ENCODE data around the gene PBX3. TPM values are rescaled to one million over a fixed set of nuclear protein-coding genes. Genes with fewer than 3 reads are reported as not detected.
A peak's percentile ranks its signal among the peaks of the same experiment; 100 is the strongest.
"Not testable (repeated sequence)": the region's sequence is repeated elsewhere in the genome, so short reads cannot be mapped to it uniquely, and the experiment has no call there.

Gene PBX3
- total RNA-seq, 1 experiment from 2014 or later, result 39.0 TPM

DNA sequence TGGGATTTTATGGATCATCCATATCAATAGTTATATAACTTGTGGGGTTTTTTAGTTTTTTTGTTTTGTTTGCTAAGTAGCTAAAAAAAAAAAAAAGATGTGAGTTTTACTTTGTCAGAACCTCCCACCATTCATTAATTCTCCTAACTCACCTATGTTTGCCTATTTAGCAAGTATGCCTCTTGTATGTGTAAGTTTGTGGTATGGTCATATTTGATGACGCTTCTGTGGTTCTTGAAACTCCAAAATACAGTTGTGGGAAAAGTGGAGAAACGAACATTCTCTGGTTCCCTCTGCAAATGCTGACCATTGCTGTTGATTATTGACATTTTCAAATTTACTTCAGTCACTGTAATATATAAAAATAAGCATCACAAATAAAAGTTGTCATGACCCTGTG is 75.7 kb downstream of the PBX3 start:
- intact Hi-C loops (cut with micrococcal nuclease; ENCODE audit: unreplicated experiment), result no loop called here
- TF ChIP-seq, protein P1, sequence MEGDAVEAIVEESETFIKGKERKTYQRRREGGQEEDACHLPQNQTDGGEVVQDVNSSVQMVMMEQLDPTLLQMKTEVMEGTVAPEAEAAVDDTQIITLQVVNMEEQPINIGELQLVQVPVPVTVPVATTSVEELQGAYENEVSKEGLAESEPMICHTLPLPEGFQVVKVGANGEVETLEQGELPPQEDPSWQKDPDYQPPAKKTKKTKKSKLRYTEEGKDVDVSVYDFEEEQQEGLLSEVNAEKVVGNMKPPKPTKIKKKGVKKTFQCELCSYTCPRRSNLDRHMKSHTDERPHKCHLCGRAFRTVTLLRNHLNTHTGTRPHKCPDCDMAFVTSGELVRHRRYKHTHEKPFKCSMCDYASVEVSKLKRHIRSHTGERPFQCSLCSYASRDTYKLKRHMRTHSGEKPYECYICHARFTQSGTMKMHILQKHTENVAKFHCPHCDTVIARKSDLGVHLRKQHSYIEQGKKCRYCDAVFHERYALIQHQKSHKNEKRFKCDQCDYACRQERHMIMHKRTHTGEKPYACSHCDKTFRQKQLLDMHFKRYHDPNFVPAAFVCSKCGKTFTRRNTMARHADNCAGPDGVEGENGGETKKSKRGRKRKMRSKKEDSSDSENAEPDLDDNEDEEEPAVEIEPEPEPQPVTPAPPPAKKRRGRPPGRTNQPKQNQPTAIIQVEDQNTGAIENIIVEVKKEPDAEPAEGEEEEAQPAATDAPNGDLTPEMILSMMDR (IDR thresholded peaks at IDR 0.05), result no peak
- TF ChIP-seq SIN3A (IDR thresholded peaks at IDR 0.05; ENCODE audit: borderline replicate concordance, insufficient read depth, low read depth, low read length), result no peak
- TF ChIP-seq, protein P2, sequence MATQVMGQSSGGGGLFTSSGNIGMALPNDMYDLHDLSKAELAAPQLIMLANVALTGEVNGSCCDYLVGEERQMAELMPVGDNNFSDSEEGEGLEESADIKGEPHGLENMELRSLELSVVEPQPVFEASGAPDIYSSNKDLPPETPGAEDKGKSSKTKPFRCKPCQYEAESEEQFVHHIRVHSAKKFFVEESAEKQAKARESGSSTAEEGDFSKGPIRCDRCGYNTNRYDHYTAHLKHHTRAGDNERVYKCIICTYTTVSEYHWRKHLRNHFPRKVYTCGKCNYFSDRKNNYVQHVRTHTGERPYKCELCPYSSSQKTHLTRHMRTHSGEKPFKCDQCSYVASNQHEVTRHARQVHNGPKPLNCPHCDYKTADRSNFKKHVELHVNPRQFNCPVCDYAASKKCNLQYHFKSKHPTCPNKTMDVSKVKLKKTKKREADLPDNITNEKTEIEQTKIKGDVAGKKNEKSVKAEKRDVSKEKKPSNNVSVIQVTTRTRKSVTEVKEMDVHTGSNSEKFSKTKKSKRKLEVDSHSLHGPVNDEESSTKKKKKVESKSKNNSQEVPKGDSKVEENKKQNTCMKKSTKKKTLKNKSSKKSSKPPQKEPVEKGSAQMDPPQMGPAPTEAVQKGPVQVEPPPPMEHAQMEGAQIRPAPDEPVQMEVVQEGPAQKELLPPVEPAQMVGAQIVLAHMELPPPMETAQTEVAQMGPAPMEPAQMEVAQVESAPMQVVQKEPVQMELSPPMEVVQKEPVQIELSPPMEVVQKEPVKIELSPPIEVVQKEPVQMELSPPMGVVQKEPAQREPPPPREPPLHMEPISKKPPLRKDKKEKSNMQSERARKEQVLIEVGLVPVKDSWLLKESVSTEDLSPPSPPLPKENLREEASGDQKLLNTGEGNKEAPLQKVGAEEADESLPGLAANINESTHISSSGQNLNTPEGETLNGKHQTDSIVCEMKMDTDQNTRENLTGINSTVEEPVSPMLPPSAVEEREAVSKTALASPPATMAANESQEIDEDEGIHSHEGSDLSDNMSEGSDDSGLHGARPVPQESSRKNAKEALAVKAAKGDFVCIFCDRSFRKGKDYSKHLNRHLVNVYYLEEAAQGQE (IDR thresholded peaks at IDR 0.05; ENCODE audit: insufficient read depth in 1 of 2, low read depth in 2 of 2, low read length in 1 of 2), result no peak
- no peak for TF ChIP-seq TCF7L2 (IDR thresholded peaks at IDR 0.05; ENCODE audit: low read depth, low read length)
- no peak for TF ChIP-seq POLR2AphosphoS5 (IDR thresholded peaks at IDR 0.05; ENCODE audit: low read depth, low read length)
- Histone ChIP-seq H3K36me3 (ENCODE audit: control insufficient read depth, insufficient read depth, low read length) (no peaks in the 10 kb centered on the region; the same call in 1 of the 2 replicates), H3K9me3 (ENCODE audit: control insufficient read depth, insufficient read depth, low read depth, low read length) (no peaks in the 10 kb centered on the region), H3K27ac (ENCODE audit: low read length) (peak overlapping the region; percentile 29; the same call in 1 of the 2 replicates), H3K27me3 (ENCODE audit: control insufficient read depth, insufficient read depth, low read length) (no peaks in the 10 kb centered on the region), H3K4me1 (ENCODE audit: control insufficient read depth, insufficient read depth, low read length) (peaks cover 11% of the 10 kb centered on the region; the same call in 1 of the 2 replicates), H3K4me3 (ENCODE audit: low read depth in 2 of 2, low read length in 2 of 2) (no peak overlapping the region)
- no peak for DNase-seq (ENCODE audit: low read depth, low spot score)
- in situ Hi-C loops (cut with HindIII; ENCODE audit: low pct_unique_long_range_greater_than_20kb, low sequenced_read_pairs), result no loop called here
- BruUV-seq (replicated peaks), result no TSS peak
- CTCF ChIA-PET, result interaction anchor here (0.7 kb wide), 1 partner anchor 415 kb away, joined by 4 read pairs; no protein-coding TSS in a partner anchor
- no peak for ATAC-seq
- POLR2A ChIA-PET, result no interaction called here

DNA sequence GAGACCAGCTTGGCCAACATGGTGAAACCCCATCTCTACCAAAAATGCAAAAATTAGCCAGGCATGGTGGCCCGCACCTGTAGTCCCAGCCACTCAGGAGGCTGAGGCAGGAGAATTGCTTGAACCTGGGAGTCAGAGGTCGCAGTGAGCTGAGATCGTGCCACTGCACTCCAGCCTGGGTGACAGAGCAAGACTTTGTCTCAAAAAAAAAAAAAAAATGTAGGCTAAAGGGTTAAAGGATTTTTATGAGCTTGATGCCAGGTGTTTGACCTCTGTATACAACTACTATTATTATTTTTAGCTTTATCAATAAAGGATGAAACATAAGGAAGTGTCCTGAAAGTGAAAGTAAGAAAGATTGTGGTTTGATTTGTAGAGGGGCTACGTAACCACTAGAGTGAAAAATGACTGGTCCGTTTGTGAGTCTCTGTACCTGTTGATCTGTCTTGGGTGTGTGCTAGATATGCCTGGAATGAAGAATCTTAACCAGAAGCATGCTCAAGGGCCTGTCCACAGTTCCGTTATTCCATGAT is 76.8 kb downstream of the PBX3 start:
- CTCF ChIA-PET; H3K27me3 ChIP-seq (ENCODE audit: control insufficient read depth, insufficient read depth, low read length); in situ Hi-C loops (cut with HindIII; ENCODE audit: low pct_unique_long_range_greater_than_20kb, low sequenced_read_pairs); BruUV-seq (replicated peaks); POLR2A ChIA-PET; DNase-seq (ENCODE audit: low read depth, low spot score); H3K9me3 ChIP-seq (ENCODE audit: control insufficient read depth, insufficient read depth, low read depth, low read length); intact Hi-C loops (cut with micrococcal nuclease; ENCODE audit: unreplicated experiment); H3K36me3 ChIP-seq (ENCODE audit: control insufficient read depth, insufficient read depth, low read length): not testable (repeated sequence)
- Histone ChIP-seq H3K4me3 (ENCODE audit: low read depth in 2 of 2, low read length in 2 of 2) (peak overlapping the region; percentile 34 to 49), H3K27ac (ENCODE audit: low read length) (peak overlapping the region; percentile 55), H3K4me1 (ENCODE audit: control insufficient read depth, insufficient read depth, low read length) (peaks cover 11% of the 10 kb centered on the region; the same call in 1 of the 2 replicates)
- ATAC-seq, result peak; percentile 74

- Histone ChIP-seq H3K4me1 (ENCODE audit: control insufficient read depth, insufficient read depth, low read length) (peaks cover 4% of the 10 kb centered on the region; the same call in 1 of the 2 replicates), H3K9me3 (ENCODE audit: control insufficient read depth, insufficient read depth, low read depth, low read length) (no peaks in the 10 kb centered on the region), H3K27me3 (ENCODE audit: control insufficient read depth, insufficient read depth, low read length) (no peaks in the 10 kb centered on the region), H3K4me3 (ENCODE audit: low read depth in 2 of 2, low read length in 2 of 2) (no peak overlapping the region), H3K36me3 (ENCODE audit: control insufficient read depth, insufficient read depth, low read length) (no peaks in the 10 kb centered on the region), H3K27ac (ENCODE audit: low read length) (no peak overlapping the region)
- no peak for ATAC-seq
- BruUV-seq (replicated peaks), result no TSS peak
- TF ChIP-seq POLR2AphosphoS5 (IDR thresholded peaks at IDR 0.05; ENCODE audit: low read depth, low read length) (no peak), SIN3A (IDR thresholded peaks at IDR 0.05; ENCODE audit: borderline replicate concordance, insufficient read depth, low read depth, low read length) (no peak), TCF7L2 (IDR thresholded peaks at IDR 0.05; ENCODE audit: low read depth, low read length) (no peak)
- TF ChIP-seq, protein P2 (IDR thresholded peaks at IDR 0.05; ENCODE audit: insufficient read depth in 1 of 2, low read depth in 2 of 2, low read length in 1 of 2), result no peak
- TF ChIP-seq, protein P1 (IDR thresholded peaks at IDR 0.05), result no peak
- ChIA-PET POLR2A (no interaction called here), CTCF (no interaction called here)
- intact Hi-C loops (cut with micrococcal nuclease; ENCODE audit: unreplicated experiment), result no loop called here
- no peak for DNase-seq (ENCODE audit: low read depth, low spot score)
- in situ Hi-C loops (cut with HindIII; ENCODE audit: low pct_unique_long_range_greater_than_20kb, low sequenced_read_pairs), result no loop called here
Measured at GRCh38 chr9:125825762-125826161, 78.6 kb downstream of the PBX3 start.
